Osteocyte (in vitro differentiated cells): ENCODE results near the gene CCDC6. TPM values are rescaled to one million over a fixed set of nuclear protein-coding genes. Genes with fewer than 3 reads are reported as not detected.
"Not testable (repeated sequence)": the region's sequence is repeated elsewhere in the genome, so short reads cannot be mapped to it uniquely, and the experiment has no call there.

Experiments used
- DNase-seq: peaks from one replicate; pipeline ENCODE4 v3.0.0; 2021; ENCODE audit warnings: mixed read lengths; ENCODE audit not compliant: unreplicated experiment; ENCODE audit errors: extremely low spot score
- H3K27ac Mint-ChIP-seq: one replicate; pipeline ENCODE4 v1.8.0; 2021; ENCODE audit warnings: mild to moderate bottlenecking, mixed read lengths; ENCODE audit not compliant: unreplicated experiment
- H3K27me3 Mint-ChIP-seq: one replicate; pipeline ENCODE4 v1.8.0; 2021; ENCODE audit warnings: mixed read lengths; ENCODE audit not compliant: unreplicated experiment
- H3K36me3 Mint-ChIP-seq: one replicate; pipeline ENCODE4 v1.8.0; 2021; ENCODE audit warnings: mixed read lengths; ENCODE audit not compliant: unreplicated experiment
- H3K4me1 Mint-ChIP-seq: one replicate; pipeline ENCODE4 v1.8.0; 2021; ENCODE audit warnings: mixed read lengths; ENCODE audit not compliant: unreplicated experiment
- H3K4me3 Mint-ChIP-seq: one replicate; pipeline ENCODE4 v1.8.0; 2021; ENCODE audit warnings: mild to moderate bottlenecking, moderate library complexity, mixed read lengths; ENCODE audit not compliant: unreplicated experiment
- H3K9me3 Mint-ChIP-seq: one replicate; pipeline ENCODE4 v1.8.0; 2021; ENCODE audit warnings: mixed read lengths; ENCODE audit not compliant: unreplicated experiment
- CTCF ChIP-seq: fragments of 200-600 bp; sonication (generic); IDR thresholded peaks from 2 replicates; pipeline ENCODE4 v1.5.0; 2021; ENCODE audit warnings: antibody characterized with exemption, mild to moderate bottlenecking, moderate library complexity
- total RNA-seq: library from RNA; stranded (reverse); gene quantifications from 2 replicates; pipeline ENCODE4 v1.2.1, GENCODE V29; 2021

The CCDC6 gene
- total RNA-seq, 1 donor from 2014 or later = 38.0 TPM

- Mint-ChIP-seq H3K27me3 (no peaks in the 10 kb centered on the region), H3K36me3 (peaks cover 41% of the 10 kb centered on the region), H3K4me3 (no peak overlapping the region), H3K4me1 (no peaks in the 10 kb centered on the region), H3K9me3 (no peaks in the 10 kb centered on the region), H3K27ac (no peak overlapping the region)
- no peak for DNase-seq
- no peak for TF ChIP-seq CTCF
Measured at GRCh38 chr10:59791601-59792000, 114.8 kb downstream of the CCDC6 start.

- not testable (repeated sequence) for H3K27me3 Mint-ChIP-seq, H3K4me1 Mint-ChIP-seq, DNase-seq, H3K27ac Mint-ChIP-seq, H3K9me3 Mint-ChIP-seq, H3K4me3 Mint-ChIP-seq
- peaks cover 36% of the 10 kb centered on the region for H3K36me3 Mint-ChIP-seq
Measured at GRCh38 chr10:59790080-59790479, 116.3 kb downstream of the CCDC6 start.

- H3K9me3 Mint-ChIP-seq, H3K27me3 Mint-ChIP-seq, H3K27ac Mint-ChIP-seq, DNase-seq, H3K4me3 Mint-ChIP-seq, H3K4me1 Mint-ChIP-seq: not testable (repeated sequence)
- peaks cover 25% of the 10 kb centered on the region for H3K36me3 Mint-ChIP-seq
Measured at GRCh38 chr10:59788914-59789313, 117.4 kb downstream of the CCDC6 start.

GRCh38 chr10:59787032-59787431, 119.3 kb downstream of the CCDC6 start:
- not testable (repeated sequence) for H3K4me3 Mint-ChIP-seq, H3K4me1 Mint-ChIP-seq, H3K27ac Mint-ChIP-seq, H3K27me3 Mint-ChIP-seq, DNase-seq, H3K36me3 Mint-ChIP-seq, H3K9me3 Mint-ChIP-seq

- DNase-seq = not testable (repeated sequence)
Measured at GRCh38 chr10:59785476-59785875, 120.9 kb downstream of the CCDC6 start.

GRCh38 chr10:59781511-59781910, 124.8 kb downstream of the CCDC6 start:
- Mint-ChIP-seq H3K27ac (no peak overlapping the region), H3K4me1 (no peaks in the 10 kb centered on the region), H3K9me3 (peaks cover 5% of the 10 kb centered on the region), H3K27me3 (peaks cover 2% of the 10 kb centered on the region), H3K36me3 (no peaks in the 10 kb centered on the region), H3K4me3 (no peak overlapping the region)
- no peak for TF ChIP-seq CTCF
- DNase-seq = no peak

More at GRCh38 chr10:59785476-59785875, 120.9 kb downstream of the CCDC6 start:
- H3K27ac Mint-ChIP-seq, H3K27me3 Mint-ChIP-seq, H3K36me3 Mint-ChIP-seq, H3K9me3 Mint-ChIP-seq, H3K4me1 Mint-ChIP-seq, H3K4me3 Mint-ChIP-seq: not testable (repeated sequence)

GRCh38 chr10:59779756-59780533, 126.4 kb downstream of the CCDC6 start:
- TF ChIP-seq CTCF = no peak
- no peak for DNase-seq
- Mint-ChIP-seq H3K4me1 (no peaks in the 10 kb centered on the region), H3K27ac (no peak overlapping the region), H3K36me3 (no peaks in the 10 kb centered on the region), H3K4me3 (no peak overlapping the region), H3K27me3 (peaks cover 2% of the 10 kb centered on the region), H3K9me3 (peaks cover 5% of the 10 kb centered on the region)
